Measurements from ENCODE around the gene EEF1G.

The EEF1G gene

GRCh38 chr11:62614275-62614674, 40.6 kb upstream of the EEF1G start:
- DNase-seq (ENCODE audit: low read depth): no peak
- no peak for TF ChIP-seq CTCF (IDR thresholded peaks at IDR 0.05; ENCODE audit: low read length, missing control alignments)
- H3K4me3 ChIP-seq (replicated peaks; ENCODE audit: low read depth, low read length): no peak overlapping the region

- no peak overlapping the region for H3K4me3 ChIP-seq (replicated peaks; ENCODE audit: low read depth, low read length)
- TF ChIP-seq CTCF (IDR thresholded peaks at IDR 0.05; ENCODE audit: low read length, missing control alignments): no peak
- DNase-seq (ENCODE audit: low read depth): no peak
Measured at GRCh38 chr11:62613291-62613778, 39.6 kb upstream of the EEF1G start.

- peak; percentile 39 for TF ChIP-seq CTCF (IDR thresholded peaks at IDR 0.05; ENCODE audit: low read length, missing control alignments)
- DNase-seq (ENCODE audit: low read depth): peak; percentile 88
- H3K4me3 ChIP-seq (replicated peaks; ENCODE audit: low read depth, low read length): peak within 1 kb of the TSS; percentile 88
Measured at GRCh38 chr11:62612366-62613290, 38.9 kb upstream of the EEF1G start, which contains the start of the genes EML3 and ROM1. EML3 (minus strand) TSS chr11:62612775; CDS start chr11:62612457, 318 bp downstream. ROM1 (plus strand) TSS chr11:62613257; CDS start chr11:62613282, 25 bp downstream.

GRCh38 chr11:62611705-62612365, 38.1 kb upstream of the EEF1G start:
- peak; percentile 83 for DNase-seq (ENCODE audit: low read depth)
- H3K4me3 ChIP-seq (replicated peaks; ENCODE audit: low read depth, low read length): peak overlapping the region; percentile 88

GRCh38 chr11:62610814-62611704, 37.4 kb upstream of the EEF1G start:
- TF ChIP-seq CTCF (IDR thresholded peaks at IDR 0.05; ENCODE audit: low read length, missing control alignments): no peak
- peak overlapping the region; percentile 88 for H3K4me3 ChIP-seq (replicated peaks; ENCODE audit: low read depth, low read length)
- DNase-seq (ENCODE audit: low read depth): no peak

More at GRCh38 chr11:62611705-62612365, 38.1 kb upstream of the EEF1G start:
- TF ChIP-seq CTCF (IDR thresholded peaks at IDR 0.05; ENCODE audit: low read length, missing control alignments): peak; percentile 2

GRCh38 chr11:62610403-62610802, 36.7 kb upstream of the EEF1G start:
- H3K4me3 ChIP-seq (replicated peaks; ENCODE audit: low read depth, low read length): no peak overlapping the region
- no peak for TF ChIP-seq CTCF (IDR thresholded peaks at IDR 0.05; ENCODE audit: low read length, missing control alignments)
- DNase-seq (ENCODE audit: low read depth): no peak

All from fibroblast of pulmonary artery (primary cell).